Measurements from ENCODE around the gene AHRR. TPM values are rescaled to one million over a fixed set of nuclear protein-coding genes. Genes with fewer than 3 reads are reported as not detected.

AHRR gene
- total RNA-seq, 1 donor from 2014 or later: 8.4 TPM

DNA sequence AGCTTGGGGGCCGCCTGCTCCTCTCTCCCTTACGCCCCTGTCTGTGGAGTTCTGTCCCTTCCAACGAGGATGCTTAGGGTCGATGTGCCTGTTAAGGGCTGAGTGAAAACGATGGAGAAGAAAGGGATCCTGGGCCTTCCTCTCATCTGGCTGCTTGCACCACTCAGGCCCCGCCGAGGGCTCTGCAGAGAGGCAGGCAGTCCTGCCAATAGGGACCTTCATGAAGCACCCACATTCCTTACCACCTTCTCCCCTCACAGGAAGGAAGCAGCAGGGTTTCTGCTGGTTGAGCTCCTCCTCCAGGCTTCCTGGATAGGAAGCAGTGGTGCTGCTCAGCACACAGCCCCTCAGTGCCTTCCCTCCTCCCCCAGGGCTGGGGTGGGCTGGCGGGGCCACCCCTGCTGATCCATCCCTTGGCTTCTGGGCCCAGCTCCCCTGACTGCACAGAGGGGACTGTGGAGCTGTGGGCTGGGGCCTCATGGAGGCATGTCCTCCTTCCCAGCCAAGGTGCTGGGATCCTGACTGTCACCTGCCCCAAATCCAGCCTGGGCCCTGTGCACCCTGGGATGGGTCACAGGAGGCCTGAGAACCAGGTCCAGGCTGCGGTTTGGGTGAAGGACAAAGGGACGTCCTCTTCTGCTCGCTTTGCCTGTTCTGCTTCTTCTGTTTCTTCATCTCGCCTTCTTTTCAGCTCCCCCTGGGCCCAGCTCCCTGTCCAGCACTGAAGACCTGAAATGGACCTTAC, 50.5 kb downstream of the AHRR start:
- H3K36me3 ChIP-seq: no peaks in the 10 kb centered on the region
- H3K9me3 ChIP-seq: no peaks in the 10 kb centered on the region
- peaks cover 39% of the 10 kb centered on the region for H3K4me1 ChIP-seq
- DNase-seq: peak; percentile 26
- H3K27me3 ChIP-seq (ENCODE audit: low read depth): no peaks in the 10 kb centered on the region
- H3K4me3 ChIP-seq: no peak overlapping the region
- intact Hi-C loops (cut with DNase I): no loop called here
- no peak overlapping the region for H3K27ac ChIP-seq
- TF ChIP-seq, protein P1, sequence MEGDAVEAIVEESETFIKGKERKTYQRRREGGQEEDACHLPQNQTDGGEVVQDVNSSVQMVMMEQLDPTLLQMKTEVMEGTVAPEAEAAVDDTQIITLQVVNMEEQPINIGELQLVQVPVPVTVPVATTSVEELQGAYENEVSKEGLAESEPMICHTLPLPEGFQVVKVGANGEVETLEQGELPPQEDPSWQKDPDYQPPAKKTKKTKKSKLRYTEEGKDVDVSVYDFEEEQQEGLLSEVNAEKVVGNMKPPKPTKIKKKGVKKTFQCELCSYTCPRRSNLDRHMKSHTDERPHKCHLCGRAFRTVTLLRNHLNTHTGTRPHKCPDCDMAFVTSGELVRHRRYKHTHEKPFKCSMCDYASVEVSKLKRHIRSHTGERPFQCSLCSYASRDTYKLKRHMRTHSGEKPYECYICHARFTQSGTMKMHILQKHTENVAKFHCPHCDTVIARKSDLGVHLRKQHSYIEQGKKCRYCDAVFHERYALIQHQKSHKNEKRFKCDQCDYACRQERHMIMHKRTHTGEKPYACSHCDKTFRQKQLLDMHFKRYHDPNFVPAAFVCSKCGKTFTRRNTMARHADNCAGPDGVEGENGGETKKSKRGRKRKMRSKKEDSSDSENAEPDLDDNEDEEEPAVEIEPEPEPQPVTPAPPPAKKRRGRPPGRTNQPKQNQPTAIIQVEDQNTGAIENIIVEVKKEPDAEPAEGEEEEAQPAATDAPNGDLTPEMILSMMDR (IDR thresholded peaks at IDR 0.05): no peak
- ATAC-seq: no peak

DNA sequence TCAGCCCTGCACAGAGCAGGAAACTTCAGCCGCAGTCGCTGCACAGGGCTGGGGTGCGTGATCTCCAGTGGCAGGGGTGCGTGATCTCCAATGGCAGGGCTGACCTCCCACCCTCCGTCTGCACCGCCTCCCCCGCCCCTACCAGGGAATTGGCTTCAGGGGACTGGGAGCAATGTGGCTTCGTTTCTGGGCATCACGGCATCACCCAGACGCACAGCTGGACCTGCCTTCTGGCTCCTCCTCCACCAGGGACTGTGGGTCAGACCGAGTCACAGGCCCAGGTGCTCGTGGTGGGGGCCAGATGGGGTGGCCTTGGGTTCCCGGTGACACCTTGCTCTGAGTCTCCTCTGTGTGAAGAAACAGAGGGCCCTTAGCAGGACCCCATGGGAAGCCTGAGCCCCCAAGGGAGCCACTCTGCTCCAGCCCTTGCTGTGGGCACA, 51.1 kb downstream of the AHRR start:
- no peak for DNase-seq
- Histone ChIP-seq H3K36me3 (no peaks in the 10 kb centered on the region), H3K27me3 (ENCODE audit: low read depth) (no peaks in the 10 kb centered on the region), H3K4me3 (no peak overlapping the region), H3K4me1 (peaks cover 39% of the 10 kb centered on the region), H3K27ac (no peak overlapping the region), H3K9me3 (no peaks in the 10 kb centered on the region)
- TF ChIP-seq, protein P1 (IDR thresholded peaks at IDR 0.05): no peak
- intact Hi-C loops (cut with DNase I): no loop called here
- no peak for ATAC-seq

DNA sequence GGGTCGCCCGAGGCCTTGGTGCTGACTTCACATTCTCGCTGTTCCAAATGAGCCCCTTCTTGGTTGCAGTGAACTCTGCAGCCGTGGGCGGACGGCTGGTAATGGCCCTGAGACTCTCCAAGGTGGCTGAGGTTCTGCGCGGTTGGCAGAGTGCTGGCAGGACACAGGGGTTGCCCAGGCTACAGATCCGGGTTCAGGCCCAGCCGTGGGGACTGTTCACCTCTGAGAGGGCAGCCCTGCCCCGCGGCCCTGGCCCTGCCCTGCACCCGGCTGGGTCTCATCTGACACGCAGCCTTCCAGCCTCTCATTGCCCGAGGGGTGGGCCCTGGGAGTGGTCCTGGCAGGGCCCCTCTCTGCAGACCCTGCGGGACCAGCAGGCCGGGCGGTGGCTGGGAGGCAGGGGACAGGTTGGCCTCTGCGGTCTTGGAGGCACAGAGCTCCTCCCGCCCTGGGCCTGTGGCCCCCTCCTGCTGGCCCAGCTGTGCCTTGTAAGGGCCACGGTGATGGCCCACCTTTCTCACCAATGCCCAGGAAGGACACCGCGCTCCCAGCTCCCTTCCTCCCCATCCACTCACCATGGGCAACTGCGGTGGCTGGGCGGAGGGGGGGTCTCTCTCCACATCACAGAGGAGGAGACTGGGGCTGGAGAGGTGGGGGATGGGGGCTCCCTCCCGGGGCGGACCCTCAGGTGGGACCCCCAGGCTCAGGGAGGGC, 51.6 kb downstream of the AHRR start:
- Histone ChIP-seq H3K27me3 (ENCODE audit: low read depth) (no peaks in the 10 kb centered on the region), H3K4me1 (peaks cover 39% of the 10 kb centered on the region), H3K4me3 (peak overlapping the region; percentile 53), H3K27ac (peak overlapping the region; percentile 65), H3K36me3 (no peaks in the 10 kb centered on the region), H3K9me3 (no peaks in the 10 kb centered on the region)
- intact Hi-C loops (cut with DNase I): no loop called here
- no peak for DNase-seq
- TF ChIP-seq, protein P1 (IDR thresholded peaks at IDR 0.05): no peak
- ATAC-seq: no peak

DNA sequence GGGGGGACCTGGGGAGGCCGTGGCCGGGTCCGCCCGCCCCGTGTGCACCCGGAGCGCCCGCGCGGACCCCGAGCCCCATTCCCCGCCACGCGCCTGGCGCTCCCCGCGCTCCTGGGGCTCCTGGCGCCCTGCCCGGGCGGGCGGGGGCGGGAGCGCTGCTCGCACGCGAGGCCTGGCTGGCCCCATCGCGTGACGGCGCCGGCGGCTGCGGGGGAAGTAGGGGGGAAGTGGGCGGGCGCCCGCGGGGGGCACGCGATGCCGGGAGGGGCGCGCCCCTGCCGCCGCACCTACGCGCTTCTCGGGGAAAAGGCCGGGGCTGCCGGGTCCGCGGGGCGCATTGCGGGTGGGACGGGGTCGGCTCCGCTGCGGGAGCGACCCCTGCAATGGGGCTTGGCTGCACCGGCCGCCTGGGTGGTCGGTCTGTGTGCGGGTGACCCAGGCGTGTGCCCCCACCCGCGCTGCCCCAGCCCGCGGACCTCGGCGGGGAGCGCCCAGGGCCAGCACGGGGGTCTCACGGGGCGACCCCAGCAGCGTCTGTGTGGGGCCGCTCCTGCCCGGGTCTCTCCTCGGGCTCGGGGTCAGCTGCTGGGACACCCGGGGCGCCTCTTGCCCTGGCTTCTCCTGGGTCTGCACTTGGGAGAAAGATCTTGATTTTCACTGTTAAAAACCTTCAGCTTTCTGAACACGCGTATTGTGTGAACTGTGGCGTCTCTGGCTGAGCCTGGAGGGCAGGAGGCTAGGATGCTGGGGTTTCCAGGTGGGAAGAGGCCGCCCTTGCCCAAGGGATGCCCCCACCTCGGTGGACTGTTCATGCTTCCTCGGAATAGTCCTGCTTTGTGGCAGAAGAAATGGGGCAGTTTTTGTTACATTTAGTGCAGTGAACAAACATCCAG, 52.4 kb downstream of the AHRR start:
- Histone ChIP-seq H3K4me3 (peak overlapping the region; percentile 53), H3K27ac (peak overlapping the region; percentile 65), H3K9me3 (no peaks in the 10 kb centered on the region), H3K27me3 (ENCODE audit: low read depth) (no peaks in the 10 kb centered on the region), H3K4me1 (peaks cover 34% of the 10 kb centered on the region), H3K36me3 (no peaks in the 10 kb centered on the region)
- intact Hi-C loops (cut with DNase I): no loop called here
- TF ChIP-seq, protein P1 (IDR thresholded peaks at IDR 0.05): no peak
- no peak for DNase-seq
- peak; percentile 14 to 56 for ATAC-seq

DNA sequence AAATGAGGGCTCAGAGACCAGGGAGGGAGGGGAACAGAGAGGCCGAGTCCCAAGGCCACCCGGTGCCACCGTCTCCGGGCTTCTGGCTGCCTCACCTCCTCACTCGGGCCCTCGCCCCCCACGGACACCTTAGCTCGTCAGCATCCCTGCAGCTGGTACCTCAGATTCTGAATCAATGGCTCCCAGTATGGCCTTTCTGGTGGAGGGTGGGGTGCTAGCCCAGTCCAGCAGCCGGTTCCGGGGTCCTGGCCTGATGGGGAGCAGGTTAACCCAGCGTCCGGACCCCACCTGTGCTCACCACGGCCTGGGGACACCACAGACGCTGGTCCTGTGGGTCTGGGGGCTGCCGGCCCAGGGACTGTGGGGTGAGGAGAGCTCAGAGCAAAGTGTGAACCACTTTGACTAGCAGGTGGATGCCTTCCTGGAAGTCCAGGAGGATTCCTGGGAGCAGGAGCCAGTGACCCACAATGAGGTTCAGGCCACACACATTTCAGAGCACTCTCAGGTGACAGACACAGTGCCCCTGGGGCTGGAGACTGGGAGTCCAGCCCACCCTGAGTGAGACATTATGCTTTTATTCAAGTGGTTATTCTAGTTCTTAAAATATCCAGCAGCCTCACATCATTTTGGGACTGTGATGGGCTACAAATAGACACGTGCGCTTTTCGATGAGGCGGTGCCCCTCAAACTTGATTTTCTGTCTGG, 53.3 kb downstream of the AHRR start:
- no peak overlapping the region for H3K4me3 ChIP-seq
- H3K9me3 ChIP-seq: no peaks in the 10 kb centered on the region
- ATAC-seq (no peak), DNase-seq (no peak)
- H3K36me3 ChIP-seq: no peaks in the 10 kb centered on the region
- TF ChIP-seq, protein P1 (IDR thresholded peaks at IDR 0.05): no peak
- intact Hi-C loops (cut with DNase I): no loop called here
- no peak overlapping the region for H3K27ac ChIP-seq
- H3K4me1 ChIP-seq: peaks cover 27% of the 10 kb centered on the region
- no peaks in the 10 kb centered on the region for H3K27me3 ChIP-seq (ENCODE audit: low read depth)

Measured in lower lobe of right lung (tissue), 2 donors.